ENCODE measurements around the gene SRPX. TPM values are rescaled to one million over a fixed set of nuclear protein-coding genes. Genes with fewer than 3 reads are reported as not detected.

SRPX gene
- total RNA-seq, 1 donor from 2014 or later = 4.8 TPM

DNA sequence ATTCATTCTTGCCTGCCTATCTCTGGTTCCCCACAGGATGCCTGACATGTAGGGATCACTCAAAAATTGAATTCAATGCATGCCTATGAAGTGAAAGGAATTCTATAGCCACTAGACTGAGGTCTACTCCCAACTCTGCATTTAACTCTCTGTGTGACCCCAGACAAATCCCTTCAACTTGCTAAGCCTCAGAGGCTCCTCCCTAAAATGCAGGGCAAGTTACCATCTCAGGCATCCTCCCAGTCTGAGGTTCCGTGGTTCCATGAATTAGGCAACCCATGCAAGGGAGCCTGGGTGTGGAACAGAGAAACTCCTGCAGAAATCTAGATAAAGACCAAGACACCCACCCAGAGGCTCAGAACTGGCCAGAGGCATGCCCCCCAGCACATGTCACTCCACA, 6.6 kb downstream of the SRPX start:
- H3K27ac ChIP-seq = no peak overlapping the region
- H3K9me3 Mint-ChIP-seq = peaks cover 6% of the 10 kb centered on the region

GRCh38 chrX:38211891-38212635, 8.6 kb downstream of the SRPX start:
- Histone ChIP-seq H3F3A (ENCODE audit: low read depth) (no peaks in the 10 kb centered on the region), H4K20me1 (ENCODE audit: low read depth) (no peaks in the 10 kb centered on the region), H3K4me3 (no peak overlapping the region), H3K27me3 (no peaks in the 10 kb centered on the region), H3K27ac (no peak overlapping the region), H2AFZ (replicated peaks) (no peak overlapping the region), H3K4me2 (no peak overlapping the region), H3K4me1 (no peaks in the 10 kb centered on the region), H3K9me3 (ENCODE audit: low read depth) (no peaks in the 10 kb centered on the region), H3K79me2 (ENCODE audit: low read depth) (no peaks in the 10 kb centered on the region), H3K36me3 (no peaks in the 10 kb centered on the region), H3K9ac (no peak overlapping the region)
- Mint-ChIP-seq H3K4me1 (no peaks in the 10 kb centered on the region), H3K27me3 (ENCODE audit: insufficient read depth, low read depth) (peaks cover 5% of the 10 kb centered on the region), H3K36me3 (no peaks in the 10 kb centered on the region), H3K27ac (no peak overlapping the region), H3K4me3 (no peak overlapping the region), H3K9me3 (peaks cover 4% of the 10 kb centered on the region)
- TF ChIP-seq EZH2phosphoT487 (IDR thresholded peaks at IDR 0.05) (no peak), CTCF (IDR thresholded peaks at IDR 0.05) (no peak)
- DNase-seq (ENCODE audit: low spot score) = no peak

More for the DNA sequence above, 6.6 kb downstream of the SRPX start:
- Mint-ChIP-seq H3K27ac (no peak overlapping the region), H3K36me3 (no peaks in the 10 kb centered on the region), H3K4me3 (no peak overlapping the region), H3K4me1 (no peaks in the 10 kb centered on the region), H3K27me3 (ENCODE audit: insufficient read depth, low read depth) (peaks cover 7% of the 10 kb centered on the region)
- H3K36me3 ChIP-seq = no peaks in the 10 kb centered on the region
- no peaks in the 10 kb centered on the region for H3F3A ChIP-seq (ENCODE audit: low read depth)
- H3K4me3 ChIP-seq = no peak overlapping the region
- TF ChIP-seq CTCF (IDR thresholded peaks at IDR 0.05) (no peak), EZH2phosphoT487 (IDR thresholded peaks at IDR 0.05) (no peak), EZH2 (IDR thresholded peaks at IDR 0.05) (no peak)
- no peak overlapping the region for H3K4me2 ChIP-seq
- no peaks in the 10 kb centered on the region for H3K9me3 ChIP-seq (ENCODE audit: low read depth)
- DNase-seq (ENCODE audit: low spot score) = no peak
- no peaks in the 10 kb centered on the region for H3K79me2 ChIP-seq (ENCODE audit: low read depth)
- H2AFZ ChIP-seq (replicated peaks) = no peak overlapping the region
- H3K27me3 ChIP-seq = peaks cover 6% of the 10 kb centered on the region
- H3K9ac ChIP-seq = no peak overlapping the region
- no peaks in the 10 kb centered on the region for H4K20me1 ChIP-seq (ENCODE audit: low read depth)
- H3K4me1 ChIP-seq = no peaks in the 10 kb centered on the region

GRCh38 chrX:38206542-38206941, 14.1 kb downstream of the SRPX start:
- H3K27me3 ChIP-seq = no peaks in the 10 kb centered on the region
- H2AFZ ChIP-seq (replicated peaks) = no peak overlapping the region
- no peak overlapping the region for H3K27ac ChIP-seq
- Mint-ChIP-seq H3K9me3 (no peaks in the 10 kb centered on the region), H3K4me1 (no peaks in the 10 kb centered on the region), H3K27me3 (ENCODE audit: insufficient read depth, low read depth) (peaks cover 2% of the 10 kb centered on the region), H3K27ac (no peak overlapping the region), H3K36me3 (no peaks in the 10 kb centered on the region), H3K4me3 (no peak overlapping the region)
- no peaks in the 10 kb centered on the region for H3K4me1 ChIP-seq
- no peaks in the 10 kb centered on the region for H4K20me1 ChIP-seq (ENCODE audit: low read depth)
- no peak overlapping the region for H3K4me2 ChIP-seq
- no peaks in the 10 kb centered on the region for H3K36me3 ChIP-seq
- H3K9me3 ChIP-seq (ENCODE audit: low read depth) = no peaks in the 10 kb centered on the region
- no peaks in the 10 kb centered on the region for H3F3A ChIP-seq (ENCODE audit: low read depth)
- TF ChIP-seq CTCF (IDR thresholded peaks at IDR 0.05) (no peak), EZH2 (IDR thresholded peaks at IDR 0.05) (no peak), EZH2phosphoT487 (IDR thresholded peaks at IDR 0.05) (no peak)
- DNase-seq (ENCODE audit: low spot score) = no peak
- H3K79me2 ChIP-seq (ENCODE audit: low read depth) = no peaks in the 10 kb centered on the region
- H3K4me3 ChIP-seq = no peak overlapping the region
- no peak overlapping the region for H3K9ac ChIP-seq
